Erythroblast (primary cell): ENCODE results near the gene ABTB1.
A peak's percentile ranks its signal among the peaks of the same experiment; 100 is the strongest.

Experiments
- GATA1 ChIP-seq: IDR thresholded peaks from 2 replicates; pipeline ENCODE4 v1.6.1; 2011; ENCODE audit warnings: low read depth, mild to moderate bottlenecking, control low read depth, low read length, moderate library complexity
- POLR2A ChIP-seq: IDR thresholded peaks from 2 replicates; pipeline ENCODE4 v1.6.1; 2011; ENCODE audit warnings: mild to moderate bottlenecking, low read length

- TF ChIP-seq POLR2A: peak; percentile 64
- no peak for TF ChIP-seq GATA1
Measured at GRCh38 chr3:127672429-127673190, at the start of gene ABTB1.
